A673 (cell line): ENCODE results near the gene MAP4K4. TPM values are rescaled to one million over a fixed set of nuclear protein-coding genes. Genes with fewer than 3 reads are reported as not detected.

Source experiments
- BruUV-seq: library from RNA; stranded (reverse); fragments of 400-500 nt; replicated peaks from 2 replicates; lab custom pipeline; 2021; lab: Mats Ljungman, UMichigan
- CTCF ChIA-PET: fragments of 300-600 bp; sonication (Branson Sonifier 250); formaldehyde crosslinking; loops from one replicate; lab custom pipeline; 2022; ENCODE audit warnings: antibody characterized with exemption; lab: Charles Lee
- POLR2A ChIA-PET: fragments of 300-600 bp; sonication (Branson Sonifier 250); formaldehyde crosslinking; loops from one replicate; lab custom pipeline; 2022; ENCODE audit warnings: antibody characterized with exemption; ENCODE audit not compliant: low non-redundant PET; lab: Charles Lee
- DNase-seq: peaks from one replicate; pipeline ENCODE4 v3.0.0-alpha.2; 2015; ENCODE audit warnings: low spot score
- H3K27ac ChIP-seq: fragments of 200-600 bp; sonication (generic); 2 replicates; pipeline ENCODE4 v1.5.1; 2016; ENCODE audit warnings: mixed run types, low read depth, mild to moderate bottlenecking, mixed read lengths, antibody characterized with exemption, low read length; ENCODE audit not compliant: poor library complexity, severe bottlenecking
- H3K27me3 ChIP-seq: fragments of 200-600 bp; sonication (generic); replicated peaks from 2 replicates; pipeline ENCODE4 v1.6.1; 2017; ENCODE audit warnings: mixed run types, low read depth, mild to moderate bottlenecking, mixed read lengths, antibody characterized with exemption, low read length; ENCODE audit not compliant: insufficient read depth, poor library complexity
- H3K36me3 ChIP-seq: fragments of 200-600 bp; sonication (generic); 2 replicates; pipeline ENCODE4 v1.6.1; 2016; ENCODE audit warnings: mixed run types, mild to moderate bottlenecking, mixed read lengths, antibody characterized with exemption, low read length; ENCODE audit not compliant: insufficient read depth, poor library complexity, severe bottlenecking
- H3K4me1 ChIP-seq: fragments of 200-600 bp; sonication (generic); 2 replicates; pipeline ENCODE4 v1.6.1; 2017; ENCODE audit warnings: mixed run types, mild to moderate bottlenecking, mixed read lengths, antibody characterized with exemption, low read length; ENCODE audit not compliant: insufficient read depth, poor library complexity, severe bottlenecking
- H3K4me3 ChIP-seq: fragments of 200-600 bp; sonication (generic); 2 replicates; pipeline ENCODE4 v1.5.1; 2016; ENCODE audit warnings: low read depth, mixed run types, mild to moderate bottlenecking, mixed read lengths, low read length; ENCODE audit not compliant: poor library complexity, severe bottlenecking
- H3K9me3 ChIP-seq: fragments of 200-600 bp; sonication (generic); 2 replicates; pipeline ENCODE4 v1.6.1; 2016; ENCODE audit warnings: mixed run types, low read depth, mild to moderate bottlenecking, mixed read lengths, antibody characterized with exemption, low read length; ENCODE audit not compliant: poor library complexity, severe bottlenecking
- CTCF ChIP-seq: fragments of 300-800, 200-600 bp; sonication (generic); conservative IDR thresholded peaks from 2 replicates; pipeline ENCODE4 v1.5.1; 2017; ENCODE audit warnings: low read depth, mild to moderate bottlenecking, antibody characterized with exemption, low read length, moderate library complexity, mixed read lengths
- EZH2 ChIP-seq: fragments of 200-600 bp; sonication (generic); IDR thresholded peaks from 2 replicates; pipeline ENCODE4 v1.6.1; 2017; ENCODE audit warnings: borderline replicate concordance, low read depth, mild to moderate bottlenecking, mixed read lengths, antibody characterized with exemption, low read length; ENCODE audit not compliant: poor library complexity, severe bottlenecking
- intact Hi-C: fragments of 100-400 bp; cut with micrococcal nuclease; formaldehyde crosslinking; loops from one replicate; pipeline ENCODE4 v1.10.0; 2022; ENCODE audit not compliant: unreplicated experiment
- total RNA-seq: library from RNA; stranded (reverse); gene quantifications from 2 replicates; pipeline ENCODE4 v1.2.3, GENCODE V29; 2021

MAP4K4 gene
- total RNA-seq, 1 experiment from 2014 or later: 157 TPM

GRCh38 chr2:101889460-101890098 is 192.1 kb downstream of the MAP4K4 start:
- no peak overlapping the region for H3K4me3 ChIP-seq
- H3K9me3 ChIP-seq: no peaks in the 10 kb centered on the region
- H3K27me3 ChIP-seq: no peaks in the 10 kb centered on the region
- TF ChIP-seq EZH2: no peak
- TF ChIP-seq CTCF: no peak
- H3K27ac ChIP-seq: no peak overlapping the region
- no TSS peak for BruUV-seq
- intact Hi-C loops: loop anchor here (10.0 kb wide), 1 partner anchor 555 kb away; no protein-coding TSS in a partner anchor
- peaks cover 36% of the 10 kb centered on the region for H3K36me3 ChIP-seq
- ChIA-PET POLR2A (no interaction called here), CTCF (no interaction called here)
- no peak for DNase-seq
- peaks cover 16% of the 10 kb centered on the region for H3K4me1 ChIP-seq

GRCh38 chr2:101892377-101892776 is 194.9 kb downstream of the MAP4K4 start:
- Histone ChIP-seq H3K4me1 (peaks cover 16% of the 10 kb centered on the region), H3K36me3 (peaks cover 27% of the 10 kb centered on the region), H3K4me3 (no peak overlapping the region), H3K9me3 (no peaks in the 10 kb centered on the region), H3K27me3 (no peaks in the 10 kb centered on the region), H3K27ac (no peak overlapping the region)
- TF ChIP-seq EZH2 (no peak), CTCF (no peak)
- ChIA-PET POLR2A (no interaction called here), CTCF (no interaction called here)
- BruUV-seq: no TSS peak
- intact Hi-C loops: no loop called here
- no peak for DNase-seq

GRCh38 chr2:101893681-101894381 is 196.3 kb downstream of the MAP4K4 start:
- POLR2A ChIA-PET: no interaction called here
- Histone ChIP-seq H3K27me3 (no peaks in the 10 kb centered on the region), H3K4me1 (peaks cover 16% of the 10 kb centered on the region)

More at GRCh38 chr2:101893681-101894381, 196.3 kb downstream of the MAP4K4 start:
- TF ChIP-seq EZH2: no peak
- TF ChIP-seq CTCF: 0 out of 2 replicates have a peak, but pooled peaks have one; percentile 19
- CTCF ChIA-PET: interaction anchor here (1.7 kb wide), 1 partner anchor 9 kb away, joined by 11 read pairs; no protein-coding TSS in a partner anchor
- H3K9me3 ChIP-seq: no peaks in the 10 kb centered on the region
- H3K4me3 ChIP-seq: no peak overlapping the region
- peak; percentile 96 for DNase-seq
- BruUV-seq: no TSS peak
- intact Hi-C loops: no loop called here
- H3K27ac ChIP-seq: peak overlapping the region; percentile 43
- H3K36me3 ChIP-seq: peaks cover 19% of the 10 kb centered on the region
